Urinary bladder (tissue), 4 donors: Measurements from ENCODE around the gene MLH1. TPM values are rescaled to one million over a fixed set of nuclear protein-coding genes. Genes with fewer than 3 reads are reported as not detected.
A peak's percentile ranks its signal among the peaks of the same experiment; 100 is the strongest.

ENCODE experiments used
- DNase-seq: peaks from one replicate; pipeline ENCODE4 v3.0.0-alpha.2; 2015; ENCODE audit errors: extremely low spot score
- H3K27ac ChIP-seq: one replicate; pipeline ENCODE4 v1.5.1; 2013; ENCODE audit warnings: low read depth, mild to moderate bottlenecking, moderate library complexity
- H3K36me3 ChIP-seq: one replicate; pipeline ENCODE4 v1.6.1; 2013; ENCODE audit warnings: mild to moderate bottlenecking, moderate library complexity; ENCODE audit not compliant: insufficient read depth
- H3K4me1 ChIP-seq: one replicate; pipeline ENCODE4 v1.6.1; 2013; ENCODE audit warnings: mild to moderate bottlenecking, moderate library complexity; ENCODE audit not compliant: insufficient read depth
- H3K4me3 ChIP-seq: one replicate; pipeline ENCODE4 v1.5.1; 2013; ENCODE audit warnings: low read depth, low read length
- WGBS: extraction: QIAGEN DNeasy Blood & Tissue Kit; methylation state at CpG from one replicate; pipeline ENCODE4 v1.1.7; 2013; 5-methylcytosine and 5-hydroxymethylcytosine counted together
- polyA plus RNA-seq: library from polyadenylated mRNA; stranded (reverse); fragments of 200-250 nt; gene quantifications from one replicate; pipeline ENCODE4 v1.2.3, GENCODE V29; 2013
- total RNA-seq: library from RNA; depleted of rRNA; stranded (reverse); fragments of >200 nt; gene quantifications from one replicate; pipeline ENCODE4 v1.2.3, GENCODE V29; 2014
- donor health status: healthy with polysubstance abuse.
- donor health status: healthy.

MLH1 gene
- total and polyA plus RNA-seq, 2 donors = 24.6 to 66.9 TPM

DNA sequence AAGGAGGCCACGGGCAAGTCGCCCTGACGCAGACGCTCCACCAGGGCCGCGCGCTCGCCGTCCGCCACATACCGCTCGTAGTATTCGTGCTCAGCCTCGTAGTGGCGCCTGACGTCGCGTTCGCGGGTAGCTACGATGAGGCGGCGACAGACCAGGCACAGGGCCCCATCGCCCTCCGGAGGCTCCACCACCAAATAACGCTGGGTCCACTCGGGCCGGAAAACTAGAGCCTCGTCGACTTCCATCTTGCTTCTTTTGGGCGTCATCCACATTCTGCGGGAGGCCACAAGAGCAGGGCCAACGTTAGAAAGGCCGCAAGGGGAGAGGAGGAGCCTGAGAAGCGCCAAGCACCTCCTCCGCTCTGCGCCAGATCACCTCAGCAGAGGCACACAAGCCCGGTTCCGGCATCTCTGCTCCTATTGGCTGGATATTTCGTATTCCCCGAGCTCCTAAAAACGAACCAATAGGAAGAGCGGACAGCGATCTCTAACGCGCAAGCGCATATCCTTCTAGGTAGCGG lies 452 bp upstream of the MLH1 start, which contains the start of gene EPM2AIP1:
Gene EPM2AIP1 (minus strand): TSS at position 326 of the 520 bp plus-strand sequence. CDS start 54 bp downstream, at position 272.
- under 1% methylated on average over 48 of the region's 48 CpGs for WGBS
- H3K27ac ChIP-seq = peak within 1 kb of the TSS; percentile 98
- H3K4me1 ChIP-seq = peaks cover 3% of the 10 kb centered on the region
- peaks cover 4% of the 10 kb centered on the region for H3K36me3 ChIP-seq
- no peak for DNase-seq
- H3K4me3 ChIP-seq = peak within 1 kb of the TSS; percentile 48

DNA sequence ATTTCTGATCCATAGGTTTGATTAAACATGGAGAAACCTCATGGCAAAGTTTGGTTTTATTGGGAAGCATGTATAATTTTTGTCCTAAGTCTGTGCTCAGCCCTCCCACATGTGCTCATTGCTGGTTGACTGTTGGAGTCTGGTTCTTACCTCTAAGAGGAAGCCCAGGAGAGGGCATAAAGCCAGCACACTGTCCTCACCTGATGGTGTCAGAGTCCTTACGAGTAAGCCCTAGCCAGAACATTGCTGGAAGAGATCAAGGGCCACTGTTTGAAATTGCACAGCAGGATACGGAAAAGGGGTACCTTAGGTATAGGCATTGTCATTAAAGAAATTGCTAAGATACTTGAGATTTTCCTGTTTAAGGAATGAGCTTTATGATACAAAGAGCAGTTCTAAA lies 21.3 kb downstream of the MLH1 start:
- H3K36me3 ChIP-seq = peaks cover 9% of the 10 kb centered on the region
- 62% methylated on average over 2 of the region's 2 CpGs for WGBS
- DNase-seq = no peak

GRCh38 chr3:37015642-37016041 lies 22.3 kb downstream of the MLH1 start:
- Histone ChIP-seq H3K4me1 (no peaks in the 10 kb centered on the region), H3K36me3 (peaks cover 15% of the 10 kb centered on the region), H3K4me3 (no peak overlapping the region), H3K27ac (no peak overlapping the region)
- no peak for DNase-seq
- 89% methylated on average over 5 of the region's 5 CpGs for WGBS

More for the DNA sequence above, 21.3 kb downstream of the MLH1 start:
- no peak overlapping the region for H3K27ac ChIP-seq
- H3K4me1 ChIP-seq = no peaks in the 10 kb centered on the region
- no peak overlapping the region for H3K4me3 ChIP-seq

- no peaks in the 10 kb centered on the region for H3K4me1 ChIP-seq
- H3K4me3 ChIP-seq = no peak overlapping the region
- no peak for DNase-seq
- H3K27ac ChIP-seq = no peak overlapping the region
- 92% methylated on average over 8 of the region's 8 CpGs for WGBS
- peaks cover 12% of the 10 kb centered on the region for H3K36me3 ChIP-seq
Measured at GRCh38 chr3:37016903-37017302, 23.6 kb downstream of the MLH1 start.

- Histone ChIP-seq H3K4me1 (no peaks in the 10 kb centered on the region), H3K27ac (no peak overlapping the region), H3K4me3 (no peak overlapping the region), H3K36me3 (peaks cover 10% of the 10 kb centered on the region)
- no peak for DNase-seq
- WGBS = 96% methylated on average over 3 of the region's 3 CpGs
Measured at GRCh38 chr3:37017683-37018082, 24.4 kb downstream of the MLH1 start.

DNA sequence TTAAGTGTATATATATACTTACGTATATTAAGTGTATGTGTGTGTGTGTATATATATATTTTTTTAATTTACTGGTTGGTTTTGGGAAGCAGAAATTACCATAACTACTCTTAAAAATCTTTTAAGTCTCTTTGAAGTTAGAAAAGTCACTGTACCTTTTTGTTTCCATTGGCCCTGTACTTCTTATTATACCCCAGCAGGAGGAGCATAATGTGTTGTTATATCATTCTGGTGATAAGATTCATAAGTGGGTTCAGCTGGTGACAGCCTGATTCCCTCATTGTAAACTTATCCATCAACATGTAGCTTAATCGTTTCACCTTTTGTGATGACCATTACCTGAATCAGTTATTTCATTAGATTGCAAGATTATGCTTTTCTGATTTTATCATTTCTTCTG lies 30.8 kb downstream of the MLH1 start:
- 93% methylated on average over 2 of the region's 2 CpGs for WGBS
- H3K4me3 ChIP-seq = no peak overlapping the region
- H3K27ac ChIP-seq = no peak overlapping the region
- peaks cover 11% of the 10 kb centered on the region for H3K36me3 ChIP-seq
- H3K4me1 ChIP-seq = no peaks in the 10 kb centered on the region
- no peak for DNase-seq

DNA sequence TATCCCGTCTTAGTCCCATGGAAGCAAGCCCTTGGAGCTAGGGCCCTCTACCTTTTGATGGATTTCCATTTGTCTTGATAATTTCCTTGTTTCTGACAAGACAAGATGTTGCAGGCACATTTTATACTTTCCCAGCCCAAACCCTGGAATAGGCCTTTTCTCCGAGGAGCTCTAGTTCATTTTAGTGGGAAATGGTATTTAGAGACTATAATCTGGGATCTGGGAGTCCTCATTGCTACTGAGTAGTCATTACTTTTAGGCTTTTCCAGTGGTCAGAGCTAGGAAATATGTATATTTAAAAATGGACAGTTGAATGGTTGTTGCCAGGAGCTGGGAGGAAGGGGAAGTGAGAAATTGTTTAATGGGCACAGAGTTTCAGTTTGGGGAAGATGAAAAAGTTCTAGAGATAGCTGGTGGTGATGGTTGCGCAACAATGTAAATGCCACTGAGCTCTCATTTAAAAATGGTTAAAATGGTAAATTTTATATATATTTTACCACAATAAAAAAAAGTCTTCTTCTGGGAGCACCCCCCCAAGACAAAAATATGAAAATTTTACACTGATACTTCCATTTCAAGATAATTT lies 31.6 kb downstream of the MLH1 start:
- Histone ChIP-seq H3K4me3 (no peak overlapping the region), H3K4me1 (no peaks in the 10 kb centered on the region), H3K36me3 (peaks cover 11% of the 10 kb centered on the region), H3K27ac (no peak overlapping the region)
- DNase-seq = no peak
- WGBS = 94% methylated on average over 3 of the region's 3 CpGs

DNA sequence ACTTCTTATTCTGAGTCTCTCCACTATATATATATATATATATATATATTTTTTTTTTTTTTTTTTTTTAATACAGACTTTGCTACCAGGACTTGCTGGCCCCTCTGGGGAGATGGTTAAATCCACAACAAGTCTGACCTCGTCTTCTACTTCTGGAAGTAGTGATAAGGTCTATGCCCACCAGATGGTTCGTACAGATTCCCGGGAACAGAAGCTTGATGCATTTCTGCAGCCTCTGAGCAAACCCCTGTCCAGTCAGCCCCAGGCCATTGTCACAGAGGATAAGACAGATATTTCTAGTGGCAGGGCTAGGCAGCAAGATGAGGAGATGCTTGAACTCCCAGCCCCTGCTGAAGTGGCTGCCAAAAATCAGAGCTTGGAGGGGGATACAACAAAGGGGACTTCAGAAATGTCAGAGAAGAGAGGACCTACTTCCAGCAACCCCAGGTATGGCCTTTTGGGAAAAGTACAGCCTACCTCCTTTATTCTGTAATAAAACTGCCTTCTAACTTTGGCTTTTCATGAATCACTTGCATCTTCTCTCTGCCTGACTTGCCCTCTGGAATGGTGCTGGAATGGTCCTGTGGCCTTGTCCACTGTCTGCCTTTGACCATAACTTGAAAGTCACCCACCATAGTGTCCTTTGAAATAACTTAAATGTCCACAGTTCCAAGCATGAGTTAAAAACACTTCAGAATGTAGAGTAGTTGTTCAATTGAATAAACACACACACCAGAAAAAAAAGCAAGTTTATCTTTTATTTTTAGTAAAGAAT lies 32.4 kb downstream of the MLH1 start:
- no peak overlapping the region for H3K4me3 ChIP-seq
- no peak for DNase-seq
- WGBS = 90% methylated on average over 3 of the region's 3 CpGs
- no peaks in the 10 kb centered on the region for H3K4me1 ChIP-seq
- no peak overlapping the region for H3K27ac ChIP-seq
- peaks cover 5% of the 10 kb centered on the region for H3K36me3 ChIP-seq

- H3K27ac ChIP-seq = no peak overlapping the region
- peaks cover 4% of the 10 kb centered on the region for H3K36me3 ChIP-seq
- H3K4me1 ChIP-seq = no peaks in the 10 kb centered on the region
- 79% methylated on average over 5 of the region's 5 CpGs for WGBS
- DNase-seq = no peak
- no peak overlapping the region for H3K4me3 ChIP-seq
Measured at GRCh38 chr3:37026851-37027250, 33.5 kb downstream of the MLH1 start.

DNA sequence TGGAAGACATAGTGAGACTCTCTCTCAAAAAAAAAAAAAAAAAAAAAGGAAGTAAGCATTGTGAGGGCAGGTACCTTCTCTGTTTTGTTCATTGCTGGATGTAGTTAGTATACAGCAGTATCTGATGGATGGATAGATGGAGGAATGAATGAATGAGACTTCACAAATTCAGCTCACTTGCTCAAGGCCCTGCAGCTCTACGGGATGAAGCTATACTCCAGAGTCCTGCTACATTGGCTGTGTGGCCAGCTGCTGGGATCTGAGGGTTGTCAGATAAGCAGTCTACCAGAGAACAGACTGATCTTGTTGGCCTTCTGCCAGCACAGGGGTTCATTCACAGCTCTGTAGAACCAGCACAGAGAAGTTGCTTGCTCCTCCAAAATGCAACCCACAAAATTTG lies 35.0 kb downstream of the MLH1 start:
- 55% methylated on average over 1 of the region's 1 CpG for WGBS
- no peak overlapping the region for H3K4me3 ChIP-seq

GRCh38 chr3:37029111-37029510 lies 35.8 kb downstream of the MLH1 start:
- no peak overlapping the region for H3K27ac ChIP-seq
- H3K4me1 ChIP-seq = no peaks in the 10 kb centered on the region
- DNase-seq = no peak
- peaks cover 4% of the 10 kb centered on the region for H3K36me3 ChIP-seq
- 72% methylated on average over 1 of the region's 1 CpG for WGBS
- no peak overlapping the region for H3K4me3 ChIP-seq

More for the DNA sequence above, 35.0 kb downstream of the MLH1 start:
- Histone ChIP-seq H3K27ac (no peak overlapping the region), H3K36me3 (peaks cover 4% of the 10 kb centered on the region), H3K4me1 (no peaks in the 10 kb centered on the region)
- DNase-seq = no peak

DNA sequence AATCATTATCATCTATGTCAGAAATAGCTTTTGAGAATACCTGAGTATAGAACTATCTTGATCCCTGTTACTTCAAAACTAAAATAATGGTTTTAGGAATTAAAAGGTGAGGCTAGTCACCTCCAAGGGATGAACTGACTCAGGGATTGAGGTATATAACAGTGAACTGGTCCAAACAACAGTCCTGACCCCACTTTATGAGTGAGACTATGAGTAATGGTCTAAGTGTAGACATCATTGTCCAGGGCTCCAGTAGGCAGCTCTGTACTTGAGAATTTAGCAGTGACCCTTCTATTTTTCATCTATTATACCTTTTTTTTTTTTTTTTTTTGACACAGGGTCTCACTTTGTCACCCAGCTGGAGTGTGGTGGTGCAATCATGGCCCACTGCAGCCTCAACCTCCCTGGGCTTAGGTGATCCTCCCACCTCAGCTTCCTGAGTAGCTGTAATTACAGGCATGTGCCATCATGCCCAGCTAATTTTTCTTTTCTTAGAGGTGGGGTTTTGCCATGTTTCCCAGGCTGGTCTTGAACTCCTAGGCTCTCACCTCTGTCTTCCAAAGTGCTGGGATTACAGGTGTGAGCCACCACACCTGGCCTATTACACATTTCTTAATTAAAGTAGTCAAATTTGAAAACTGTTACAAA lies 36.3 kb downstream of the MLH1 start:
- DNase-seq = no peak
- Histone ChIP-seq H3K36me3 (peaks cover 4% of the 10 kb centered on the region), H3K4me1 (no peaks in the 10 kb centered on the region), H3K27ac (no peak overlapping the region), H3K4me3 (no peak overlapping the region)

- DNase-seq = no peak
Measured at GRCh38 chr3:37030588-37030987, 37.3 kb downstream of the MLH1 start.

More at GRCh38 chr3:37030588-37030987, 37.3 kb downstream of the MLH1 start:
- Histone ChIP-seq H3K36me3 (peaks cover 4% of the 10 kb centered on the region), H3K4me3 (no peak overlapping the region), H3K27ac (no peak overlapping the region), H3K4me1 (no peaks in the 10 kb centered on the region)
- WGBS = 42% methylated on average over 3 of the region's 3 CpGs
